VCaP (cell line): ENCODE measurements around the gene FBL.
"Not testable (repeated sequence)": the region's sequence is repeated elsewhere in the genome, so short reads cannot be mapped to it uniquely, and the experiment has no call there.

Experiments
- H3K27ac ChIP-seq: fragments of 450-650 bp; 2 replicates; pipeline ENCODE4 v1.5.1; 2017
- TF ChIP-seq, protein P1 (sequence below): fragments of 450-650 bp; conservative IDR thresholded peaks from 2 replicates; pipeline ENCODE4 v1.5.1; 2017; ENCODE audit warnings: mild to moderate bottlenecking, moderate library complexity

Gene FBL

DNA sequence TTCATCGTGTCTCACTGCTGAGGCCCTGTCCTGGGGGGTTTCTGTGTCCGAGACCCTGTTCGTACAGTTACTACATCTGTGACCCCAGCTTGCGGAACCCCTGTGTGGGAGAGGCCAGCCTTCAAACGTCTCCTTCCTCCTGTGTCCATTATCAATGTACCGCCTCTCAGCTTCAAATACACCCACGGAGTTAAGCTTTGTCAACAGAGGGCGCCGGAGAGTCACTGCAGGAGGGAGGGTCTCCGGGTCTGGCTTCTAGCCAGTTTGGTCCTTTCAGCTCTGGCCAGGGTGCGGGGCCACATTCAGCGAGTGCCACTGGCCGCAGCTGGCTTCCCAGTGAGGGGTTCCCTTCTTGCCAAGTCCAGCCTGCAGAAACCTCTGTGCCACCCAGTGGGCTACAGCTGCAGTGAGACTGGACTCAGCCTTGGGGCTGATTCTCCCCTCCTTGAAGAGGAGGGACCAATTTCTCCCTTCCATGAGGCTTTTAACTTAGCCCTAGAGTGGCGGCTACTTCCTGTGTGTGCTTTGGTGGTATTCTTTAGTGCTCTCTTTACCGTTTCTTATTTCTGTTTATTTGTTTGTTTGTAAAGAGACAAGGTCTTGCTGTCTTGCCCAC, 35.4 kb upstream of the FBL start:
- TF ChIP-seq, protein P1, sequence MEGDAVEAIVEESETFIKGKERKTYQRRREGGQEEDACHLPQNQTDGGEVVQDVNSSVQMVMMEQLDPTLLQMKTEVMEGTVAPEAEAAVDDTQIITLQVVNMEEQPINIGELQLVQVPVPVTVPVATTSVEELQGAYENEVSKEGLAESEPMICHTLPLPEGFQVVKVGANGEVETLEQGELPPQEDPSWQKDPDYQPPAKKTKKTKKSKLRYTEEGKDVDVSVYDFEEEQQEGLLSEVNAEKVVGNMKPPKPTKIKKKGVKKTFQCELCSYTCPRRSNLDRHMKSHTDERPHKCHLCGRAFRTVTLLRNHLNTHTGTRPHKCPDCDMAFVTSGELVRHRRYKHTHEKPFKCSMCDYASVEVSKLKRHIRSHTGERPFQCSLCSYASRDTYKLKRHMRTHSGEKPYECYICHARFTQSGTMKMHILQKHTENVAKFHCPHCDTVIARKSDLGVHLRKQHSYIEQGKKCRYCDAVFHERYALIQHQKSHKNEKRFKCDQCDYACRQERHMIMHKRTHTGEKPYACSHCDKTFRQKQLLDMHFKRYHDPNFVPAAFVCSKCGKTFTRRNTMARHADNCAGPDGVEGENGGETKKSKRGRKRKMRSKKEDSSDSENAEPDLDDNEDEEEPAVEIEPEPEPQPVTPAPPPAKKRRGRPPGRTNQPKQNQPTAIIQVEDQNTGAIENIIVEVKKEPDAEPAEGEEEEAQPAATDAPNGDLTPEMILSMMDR: peak; percentile 59
- H3K27ac ChIP-seq: not testable (repeated sequence)

DNA sequence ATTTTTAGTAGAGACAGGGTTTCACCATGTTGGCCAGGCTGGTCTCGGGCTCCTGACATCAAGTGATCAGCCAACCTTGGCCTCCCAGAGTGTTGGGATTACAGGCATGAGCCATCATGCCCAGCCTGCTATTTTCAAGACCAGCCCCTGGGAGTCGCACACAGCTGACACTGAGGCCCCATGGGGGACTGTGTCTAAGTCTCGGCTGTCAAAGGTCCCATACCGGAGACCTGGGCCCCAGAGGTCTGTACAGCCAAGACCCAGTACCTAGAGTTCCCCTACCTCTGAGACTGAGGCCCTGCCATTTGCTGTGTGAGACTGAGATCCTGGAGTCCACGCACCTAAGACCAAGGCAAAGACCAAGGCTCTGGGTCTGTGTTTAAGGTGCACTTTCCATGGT, 34.1 kb upstream of the FBL start:
- H3K27ac ChIP-seq: not testable (repeated sequence)

DNA sequence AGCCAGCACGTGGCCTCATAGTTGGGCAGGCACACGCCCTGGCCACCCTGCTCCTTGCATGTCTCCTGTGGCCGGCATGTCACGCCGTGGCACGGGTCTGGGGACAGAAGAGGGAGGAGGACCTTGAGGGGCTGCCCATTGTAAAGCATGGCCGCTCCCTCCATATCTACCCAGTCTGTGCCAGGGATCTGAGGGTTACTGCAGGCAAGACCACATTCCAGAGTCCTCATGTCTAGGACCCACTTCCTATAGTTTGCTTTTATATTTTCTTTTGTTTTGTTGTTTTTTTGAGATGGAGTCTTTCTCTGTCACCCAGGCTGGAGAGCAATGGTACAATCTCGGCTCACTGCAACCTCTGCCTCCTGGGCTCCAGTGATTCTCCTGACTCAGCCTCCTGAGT, 33.6 kb upstream of the FBL start:
- not testable (repeated sequence) for H3K27ac ChIP-seq

DNA sequence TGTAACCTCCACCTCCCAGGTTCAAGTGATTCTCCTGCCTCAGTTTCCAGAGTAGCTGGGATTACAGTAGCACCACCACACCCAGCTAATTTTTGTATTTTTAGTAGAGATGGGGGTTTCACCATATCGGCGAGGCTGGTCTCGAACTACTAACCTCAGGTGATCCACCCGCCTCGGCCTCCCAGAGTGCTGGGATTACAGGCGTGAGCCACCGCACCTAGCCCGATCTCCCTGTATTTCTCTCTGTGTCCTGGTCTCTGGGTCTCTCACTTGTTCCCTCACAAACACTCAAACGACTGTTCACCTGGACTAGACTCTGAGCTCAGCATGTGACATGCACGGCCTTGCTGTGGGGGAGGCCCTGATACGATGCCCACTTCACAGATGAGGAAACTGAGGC, 32.7 kb upstream of the FBL start:
- H3K27ac ChIP-seq: not testable (repeated sequence)

DNA sequence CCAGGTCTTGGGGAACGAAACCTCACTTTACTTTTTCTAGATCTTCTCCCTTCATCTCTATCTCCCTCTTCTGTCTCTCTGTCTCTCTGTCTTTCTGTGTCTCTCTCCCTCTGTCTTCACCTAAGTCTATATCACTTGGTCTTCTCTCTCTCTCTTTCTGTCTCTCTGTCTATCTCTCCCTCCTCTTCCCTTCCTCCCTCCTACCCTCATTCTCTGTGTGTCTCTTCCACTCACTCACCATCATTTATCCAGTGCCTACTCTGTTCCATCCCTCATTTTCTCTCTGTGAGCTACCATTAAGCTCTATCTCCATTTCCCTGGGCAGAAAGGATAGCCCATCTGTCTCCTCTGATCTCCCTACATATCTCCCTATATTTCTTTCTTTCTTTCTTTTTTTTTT, 32.2 kb upstream of the FBL start:
- TF ChIP-seq, protein P1: no peak

DNA sequence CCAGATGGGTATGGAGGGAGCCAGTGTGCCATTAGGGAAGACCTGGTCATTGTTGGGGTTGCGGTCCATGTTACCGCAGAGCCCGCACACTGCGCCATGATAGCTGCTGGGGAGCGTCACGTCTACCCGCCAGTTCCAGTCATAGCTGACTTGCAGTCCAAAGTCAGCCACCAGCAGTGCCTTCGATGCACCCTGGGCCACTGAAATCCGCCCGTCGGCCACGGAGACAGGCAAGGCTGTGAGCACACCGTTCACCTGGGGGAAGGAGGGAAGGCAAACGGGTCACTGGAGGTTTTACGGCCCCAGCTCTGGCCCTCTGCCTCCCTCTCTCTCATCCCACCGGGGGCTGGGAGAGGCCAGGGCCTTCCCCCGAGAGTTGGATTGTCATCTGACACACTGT, 31.8 kb upstream of the FBL start:
- H3K27ac ChIP-seq: not testable (repeated sequence)

More for the DNA sequence above, 32.2 kb upstream of the FBL start:
- H3K27ac ChIP-seq: no peak overlapping the region

DNA sequence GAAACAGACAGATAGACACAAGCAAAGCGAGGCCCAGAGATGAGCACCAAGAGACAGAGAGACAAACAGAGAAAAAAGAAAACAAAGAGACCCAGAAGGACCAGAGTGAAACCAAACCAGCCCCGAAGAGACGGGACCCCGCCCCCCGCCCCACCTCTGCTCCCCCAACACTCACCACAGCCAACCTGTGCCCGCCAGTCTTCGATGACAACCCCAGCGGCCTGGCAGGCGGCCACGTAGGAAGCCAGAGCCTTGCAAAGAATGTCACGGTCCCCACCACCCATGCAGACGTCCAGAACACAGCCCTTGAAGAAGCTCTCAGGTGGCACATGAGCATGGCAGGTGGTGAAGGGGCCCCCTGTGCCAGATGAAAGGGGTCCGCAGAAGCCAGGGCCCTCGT, 31.3 kb upstream of the FBL start:
- not testable (repeated sequence) for H3K27ac ChIP-seq

DNA sequence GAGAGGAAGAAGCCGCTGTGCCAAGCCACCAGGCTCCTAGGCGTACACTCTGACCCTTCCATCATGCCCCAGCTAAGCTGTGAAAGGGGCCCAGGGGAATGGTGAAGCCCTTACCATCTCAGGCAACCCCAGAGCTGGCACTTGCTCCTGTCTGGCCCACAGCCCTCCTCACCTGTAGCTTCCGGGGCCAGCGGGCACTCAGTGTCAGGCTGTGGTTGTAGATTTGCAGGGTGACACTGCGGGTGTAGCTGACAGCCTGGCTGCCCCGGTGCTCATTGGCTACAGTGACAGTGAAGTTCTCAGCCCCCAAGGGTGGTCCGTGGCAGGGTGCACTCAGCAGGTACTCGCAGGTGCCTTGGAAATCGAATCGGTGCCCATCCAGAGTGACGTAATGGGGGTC, 30.3 kb upstream of the FBL start:
- not testable (repeated sequence) for H3K27ac ChIP-seq

DNA sequence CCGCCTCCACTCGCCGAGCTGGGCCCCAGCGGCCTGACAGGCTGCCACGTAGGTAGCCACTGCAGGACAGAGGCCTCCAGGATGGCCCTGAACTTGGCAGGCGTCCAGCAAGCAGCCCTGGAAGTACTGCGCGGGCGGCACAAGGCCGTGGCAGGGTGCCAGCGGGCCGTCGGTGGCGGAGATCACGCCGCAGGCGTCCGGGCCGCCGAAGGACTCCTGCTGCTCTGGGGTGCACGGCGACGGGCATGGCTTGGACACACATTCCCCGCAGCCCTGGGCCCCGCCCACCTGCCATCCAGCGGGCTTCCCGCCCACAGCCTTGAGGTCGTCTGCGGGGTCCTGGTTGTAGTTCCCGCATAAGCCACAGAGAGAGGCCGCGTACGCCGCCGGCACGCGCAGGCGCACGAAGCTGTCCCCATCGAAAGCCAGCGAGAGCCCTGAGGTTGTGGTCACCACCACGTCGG, 29.3 kb upstream of the FBL start:
- peak overlapping the region; percentile 28; the same call in 1 of the 2 replicates for H3K27ac ChIP-seq

DNA sequence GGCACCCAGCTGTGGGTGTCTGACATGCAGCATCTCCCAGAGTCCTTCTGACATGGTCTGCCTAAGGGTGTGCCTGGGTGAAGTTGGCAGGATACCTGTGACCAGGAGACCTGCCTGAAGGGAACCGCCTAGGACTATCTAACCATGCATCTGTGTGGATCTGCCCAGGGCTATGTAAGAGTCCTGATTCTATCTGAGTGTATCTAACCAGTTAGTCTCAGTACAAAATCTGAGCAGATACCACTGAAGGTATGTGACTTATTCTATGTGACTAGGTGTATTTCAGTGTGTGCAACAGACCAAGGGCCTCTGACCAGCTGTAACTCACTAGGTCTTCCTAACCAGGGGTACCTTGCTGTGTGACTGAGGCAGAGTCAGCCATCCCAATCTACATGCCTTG, 28.2 kb upstream of the FBL start:
- H3K27ac ChIP-seq: no peak overlapping the region
- TF ChIP-seq, protein P1: no peak

DNA sequence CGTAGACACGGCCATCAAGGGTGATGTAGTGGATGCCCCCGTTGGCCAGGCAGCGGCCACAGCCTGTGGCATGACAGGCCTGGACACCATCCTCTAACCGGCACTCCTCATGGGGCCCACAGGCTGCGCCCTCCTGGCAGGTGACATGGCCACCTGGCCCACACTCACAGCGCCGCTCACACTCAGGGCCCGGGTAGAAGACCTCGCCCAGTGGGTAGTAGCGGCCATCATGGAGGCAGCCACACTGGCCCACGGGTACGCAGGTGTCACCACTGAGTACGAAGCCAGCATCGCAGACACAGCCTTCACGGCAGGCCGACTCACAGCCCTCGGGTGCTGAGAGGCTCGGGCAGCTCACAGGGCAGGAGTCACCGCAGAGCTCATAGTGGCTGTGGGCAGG, 27.2 kb upstream of the FBL start:
- TF ChIP-seq, protein P1: no peak
- H3K27ac ChIP-seq: no peak overlapping the region
